ENCODE results near the gene RTP2.

RTP2 gene

GRCh38 chr3:187725653-187726370 lies 23.5 kb upstream of the RTP2 start:
- no peak overlapping the region for H3K4me3 ChIP-seq (ENCODE audit: low read depth, low read length)
- in situ Hi-C loops (cut with HindIII; ENCODE audit: low sequenced_read_pairs), result loop anchor here (25.0 kb wide), 3 partner anchors 411 to 911 kb away; no protein-coding TSS in a partner anchor
- DNase-seq (ENCODE audit: low read depth), result no peak
- TF ChIP-seq, protein P1, sequence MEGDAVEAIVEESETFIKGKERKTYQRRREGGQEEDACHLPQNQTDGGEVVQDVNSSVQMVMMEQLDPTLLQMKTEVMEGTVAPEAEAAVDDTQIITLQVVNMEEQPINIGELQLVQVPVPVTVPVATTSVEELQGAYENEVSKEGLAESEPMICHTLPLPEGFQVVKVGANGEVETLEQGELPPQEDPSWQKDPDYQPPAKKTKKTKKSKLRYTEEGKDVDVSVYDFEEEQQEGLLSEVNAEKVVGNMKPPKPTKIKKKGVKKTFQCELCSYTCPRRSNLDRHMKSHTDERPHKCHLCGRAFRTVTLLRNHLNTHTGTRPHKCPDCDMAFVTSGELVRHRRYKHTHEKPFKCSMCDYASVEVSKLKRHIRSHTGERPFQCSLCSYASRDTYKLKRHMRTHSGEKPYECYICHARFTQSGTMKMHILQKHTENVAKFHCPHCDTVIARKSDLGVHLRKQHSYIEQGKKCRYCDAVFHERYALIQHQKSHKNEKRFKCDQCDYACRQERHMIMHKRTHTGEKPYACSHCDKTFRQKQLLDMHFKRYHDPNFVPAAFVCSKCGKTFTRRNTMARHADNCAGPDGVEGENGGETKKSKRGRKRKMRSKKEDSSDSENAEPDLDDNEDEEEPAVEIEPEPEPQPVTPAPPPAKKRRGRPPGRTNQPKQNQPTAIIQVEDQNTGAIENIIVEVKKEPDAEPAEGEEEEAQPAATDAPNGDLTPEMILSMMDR (IDR thresholded peaks at IDR 0.05; ENCODE audit: low read depth, low read length, missing control alignments), result no peak

DNA sequence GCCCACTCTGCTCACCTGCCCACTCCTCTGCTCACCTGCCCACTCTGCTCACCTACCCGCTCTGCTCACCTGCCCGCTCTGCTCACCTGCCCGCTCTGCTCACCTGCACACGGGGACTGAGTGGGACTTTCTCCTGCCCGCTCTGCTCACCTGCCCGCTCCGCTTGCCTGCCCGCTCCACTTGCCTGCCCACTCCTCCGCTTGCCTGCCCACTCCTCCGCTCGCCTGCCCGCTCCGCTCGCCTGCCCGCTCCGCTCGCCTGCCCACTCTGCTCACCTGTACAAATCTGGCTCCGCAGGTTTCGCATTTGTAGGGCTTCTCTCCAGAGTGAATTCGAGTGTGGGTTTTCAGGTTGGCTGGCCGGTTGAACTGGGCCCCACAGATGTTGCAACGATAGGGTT lies 22.9 kb upstream of the RTP2 start:
- DNase-seq (ENCODE audit: low read depth), result no peak
- H3K4me3 ChIP-seq (ENCODE audit: low read depth, low read length), result no peak overlapping the region
- in situ Hi-C loops (cut with HindIII; ENCODE audit: low sequenced_read_pairs), result loop anchor here (25.0 kb wide), 3 partner anchors 412 to 912 kb away; no protein-coding TSS in a partner anchor
- TF ChIP-seq, protein P1 (IDR thresholded peaks at IDR 0.05; ENCODE audit: low read depth, low read length, missing control alignments), result no peak

DNA sequence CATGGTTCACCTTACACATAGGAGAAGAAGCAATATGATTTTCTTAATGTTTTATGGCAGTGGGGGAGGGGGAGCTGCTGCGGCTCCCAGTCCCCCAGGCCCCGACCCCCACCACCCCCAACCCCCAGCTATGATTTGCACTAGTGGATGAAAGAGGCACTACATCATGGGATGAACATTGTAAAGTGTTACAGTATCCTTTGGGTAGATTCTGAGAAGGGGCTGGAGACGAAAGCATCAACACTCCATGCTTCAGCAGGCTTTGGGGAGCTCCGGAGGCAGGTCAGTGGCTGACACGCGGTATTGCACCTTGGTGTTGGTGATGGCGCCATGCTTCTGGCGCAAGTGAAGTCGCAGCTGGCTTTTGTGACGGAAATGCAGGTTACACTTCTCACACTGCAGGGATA lies 19.9 kb upstream of the RTP2 start:
- in situ Hi-C loops (cut with HindIII; ENCODE audit: low sequenced_read_pairs), result no loop called here
- H3K4me3 ChIP-seq (ENCODE audit: low read depth, low read length), result no peak overlapping the region
- TF ChIP-seq, protein P1 (IDR thresholded peaks at IDR 0.05; ENCODE audit: low read depth, low read length, missing control alignments), result no peak
- no peak for DNase-seq (ENCODE audit: low read depth)

DNA sequence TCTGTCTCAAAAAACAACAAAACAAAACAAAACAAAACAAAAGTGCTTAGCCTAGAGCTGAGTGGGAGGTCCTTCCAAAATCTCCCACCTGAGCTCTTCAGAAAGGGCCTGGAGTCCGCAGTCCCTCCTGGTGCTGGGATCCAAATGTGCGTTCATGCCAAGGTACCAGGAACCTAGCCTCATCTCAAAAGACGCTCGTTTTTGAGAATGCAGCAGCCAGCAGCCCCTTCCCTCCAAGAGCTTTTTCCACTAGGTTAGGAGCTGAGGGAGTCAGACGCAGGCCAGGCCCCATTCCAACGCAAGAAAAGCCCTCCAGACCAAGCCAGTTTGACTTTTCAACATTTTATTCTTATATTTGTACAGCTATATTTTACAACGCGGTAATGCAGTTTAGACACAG lies 18.7 kb upstream of the RTP2 start:
- in situ Hi-C loops (cut with HindIII; ENCODE audit: low sequenced_read_pairs), result no loop called here
- no peak overlapping the region for H3K4me3 ChIP-seq (ENCODE audit: low read depth, low read length)
- TF ChIP-seq, protein P1 (IDR thresholded peaks at IDR 0.05; ENCODE audit: low read depth, low read length, missing control alignments), result no peak

GRCh38 chr3:187720337-187720670 lies 17.9 kb upstream of the RTP2 start:
- TF ChIP-seq, protein P1 (IDR thresholded peaks at IDR 0.05; ENCODE audit: low read depth, low read length, missing control alignments), result no peak
- in situ Hi-C loops (cut with HindIII; ENCODE audit: low sequenced_read_pairs), result no loop called here
- DNase-seq (ENCODE audit: low read depth), result no peak
- no peak overlapping the region for H3K4me3 ChIP-seq (ENCODE audit: low read depth, low read length)

More for the DNA sequence above, 18.7 kb upstream of the RTP2 start:
- no peak for DNase-seq (ENCODE audit: low read depth)

DNA sequence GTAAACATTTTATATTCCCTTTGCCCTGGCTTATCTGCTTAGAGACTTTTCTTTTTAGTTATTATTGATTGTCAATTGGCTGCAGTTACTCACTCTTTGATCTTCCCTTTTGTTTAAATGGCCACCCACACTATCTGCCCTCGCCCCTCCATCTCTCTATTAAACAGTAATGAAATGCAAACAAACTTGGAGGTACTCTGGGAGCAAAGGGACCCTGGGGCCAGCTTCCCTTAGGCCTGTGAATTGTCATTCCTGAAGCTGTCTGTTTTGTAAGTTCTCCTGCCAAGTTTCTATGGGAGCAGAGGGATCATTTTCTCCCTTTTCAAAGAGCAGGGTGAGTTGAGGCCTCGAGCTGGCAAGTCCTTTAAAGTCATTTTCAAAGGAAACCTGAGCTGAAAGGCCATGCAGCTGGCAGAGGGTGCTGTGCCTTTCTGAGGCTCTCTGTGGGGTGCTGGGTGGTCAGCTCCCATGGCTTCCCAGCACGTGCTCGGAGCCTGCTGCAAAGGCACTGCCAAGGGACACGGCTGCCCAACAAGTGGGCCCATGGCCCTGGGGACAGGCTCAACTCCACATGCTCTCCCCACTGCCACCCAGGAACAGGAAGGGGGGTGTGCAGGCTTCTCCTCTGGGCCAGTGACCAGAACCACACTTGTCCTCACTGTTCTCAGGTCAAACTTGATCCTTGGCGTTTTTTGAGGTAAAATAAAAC lies 17.4 kb upstream of the RTP2 start:
- no peak overlapping the region for H3K4me3 ChIP-seq (ENCODE audit: low read depth, low read length)
- in situ Hi-C loops (cut with HindIII; ENCODE audit: low sequenced_read_pairs), result no loop called here
- TF ChIP-seq, protein P1 (IDR thresholded peaks at IDR 0.05; ENCODE audit: low read depth, low read length, missing control alignments), result no peak
- DNase-seq (ENCODE audit: low read depth), result no peak
